ENCODE data around the gene REN. TPM values are rescaled to one million over a fixed set of nuclear protein-coding genes. Genes with fewer than 3 reads are reported as not detected.

REN gene
- total and polyA plus RNA-seq, 2 of the 13 experiments (the other 11 are each of a cell fraction or from before 2014, with no cell fraction given): not detected

GRCh38 chr1:204204944-204205343, 38.8 kb upstream of the REN start:
- DNase-seq (ENCODE audit: low spot score) (no peak), FAIRE-seq (no peak), ATAC-seq (no peak)
- no peak overlapping the region for H3K9ac ChIP-seq (ENCODE audit: insufficient read depth, low read depth, low read length)
- no peaks in the 10 kb centered on the region for H3K27me3 ChIP-seq (ENCODE audit: control insufficient read depth in 1 of 2, insufficient read depth in 2 of 2, low read length in 2 of 2)
- H3K79me2 ChIP-seq (ENCODE audit: insufficient read depth, low read length): peaks cover 4% of the 10 kb centered on the region
- peaks cover 9% of the 10 kb centered on the region for H4K20me1 ChIP-seq (ENCODE audit: insufficient read depth, low read length)
- TF ChIP-seq ADNP (CRISPR knock-in tag; IDR thresholded peaks at IDR 0.05) (no peak), HOXA7 (CRISPR knock-in tag; IDR thresholded peaks at IDR 0.05) (no peak), ZNF124 (CRISPR knock-in tag; IDR thresholded peaks at IDR 0.05) (no peak), TIGD3 (CRISPR knock-in tag; IDR thresholded peaks at IDR 0.05; ENCODE audit: borderline replicate concordance) (no peak), ZNF678 (CRISPR knock-in tag; IDR thresholded peaks at IDR 0.05) (no peak), IRF1 (CRISPR knock-in tag; IDR thresholded peaks at IDR 0.05; ENCODE audit: low read depth) (no peak), ZMAT5 (CRISPR knock-in tag; IDR thresholded peaks at IDR 0.05; ENCODE audit: borderline replicate concordance, low read depth) (no peak), HNRNPL (IDR thresholded peaks at IDR 0.05; ENCODE audit: low read depth, low read length) (no peak), HDAC1 (CRISPR knock-in tag; IDR thresholded peaks at IDR 0.05) (no peak), SKI (IDR thresholded peaks at IDR 0.05; ENCODE audit: partially characterized antibody) (no peak), ZNF724P (CRISPR knock-in tag; IDR thresholded peaks at IDR 0.05; ENCODE audit: borderline replicate concordance) (no peak)
- H3K4me1 ChIP-seq (ENCODE audit: insufficient read depth, low read length): peaks cover 9% of the 10 kb centered on the region
- ChIA-PET CTCF (ENCODE audit: low intra/inter-chr PET ratio, low total read pairs) (interaction anchor here (4.2 kb wide), 1 partner anchor 42 kb away, joined by 48 read pairs; no protein-coding TSS in a partner anchor), POLR2A (interaction anchor here (1.0 kb wide), 1 partner anchor 9 kb away, joined by 3 read pairs; the partner anchor contains the start of gene GOLT1A)
- no peak overlapping the region for H2AFZ ChIP-seq (ENCODE audit: low read length)
- no peak overlapping the region for H3K27ac ChIP-seq (ENCODE audit: extremely low read length, insufficient read depth, low read length)
- intact Hi-C loops (cut with micrococcal nuclease; ENCODE audit: unreplicated experiment): no loop called here
- no peak overlapping the region for H3K4me3 ChIP-seq (replicated peaks in 1 of 3; ENCODE audit: insufficient read depth in 1 of 3, low read depth in 2 of 3, low read length in 3 of 3)
- 95% methylated on average over 2 of the region's 2 CpGs for whole genome bisulfite sequencing (ENCODE audit: low lambda C conversion rate)
- H3K9me3 ChIP-seq (ENCODE audit: low read length): no peaks in the 10 kb centered on the region
- no peak overlapping the region for H3K4me2 ChIP-seq (ENCODE audit: low read depth, low read length)
- in situ Hi-C loops (cut with HindIII; ENCODE audit: extremely low pct_ligation_motif_present, low pct_unique_long_range_greater_than_20kb): loop anchor here (10.0 kb wide), 1 partner anchor 340 kb away; the partner anchor contains the start of gene SNRPE
- no peaks in the 10 kb centered on the region; a peak in 2 of 5 replicates for H3K36me3 ChIP-seq (replicated peaks in 1 of 2; ENCODE audit: control insufficient read depth in 1 of 2, insufficient read depth in 2 of 2, low read length in 2 of 2)
- TSS peak; percentile 18 for BruUV-seq (replicated peaks)

Measured in HepG2 (cell line).